Bronchial epithelial cell (primary cell): Measurements from ENCODE around the gene ZDHHC6. TPM values are rescaled to one million over a fixed set of nuclear protein-coding genes. Genes with fewer than 3 reads are reported as not detected.

Experiments
- DNase-seq: peaks from one replicate; pipeline ENCODE4 v3.0.0-alpha.2; 2010; ENCODE audit warnings: low read depth
- FAIRE-seq: peaks from 2 replicates; lab custom pipeline; 2011; peaks lifted over from hg19 to GRCh38; lab: Jason Lieb, UNC
- H3K27me3 ChIP-seq: 2 replicates; pipeline ENCODE4 v1.5.1; 2011; ENCODE audit warnings: low read length; ENCODE audit not compliant: control insufficient read depth, insufficient read depth
- H3K36me3 ChIP-seq: 2 replicates; pipeline ENCODE4 v1.5.1; 2011; ENCODE audit warnings: low read length; ENCODE audit not compliant: control insufficient read depth, insufficient read depth
- H3K4me3 ChIP-seq: 2 replicates; pipeline ENCODE4 v1.5.1; 2011; ENCODE audit warnings: mild to moderate bottlenecking, low read depth, low read length, control low read depth
- total RNA-seq: library from RNA; depleted of rRNA; stranded (reverse); fragments of >200 nt; gene quantifications from 2 replicates; pipeline ENCODE4 v1.2.1, GENCODE V29; 2014
- TF ChIP-seq, protein P1 (sequence below): IDR thresholded peaks from 2 replicates; pipeline ENCODE4 v1.5.1; 2011; ENCODE audit warnings: mild to moderate bottlenecking, moderate library complexity, low read length, control low read depth, inconsistent platforms; ENCODE audit not compliant: insufficient read depth, severe bottlenecking

The ZDHHC6 gene
- total RNA-seq, 1 donor from 2014 or later = 23.4 TPM

GRCh38 chr10:112484399-112484798 lies 37.7 kb upstream of the ZDHHC6 start:
- H3K36me3 ChIP-seq = no peaks in the 10 kb centered on the region
- no peak for FAIRE-seq
- H3K4me3 ChIP-seq = no peak overlapping the region
- no peak for DNase-seq
- TF ChIP-seq, protein P1, sequence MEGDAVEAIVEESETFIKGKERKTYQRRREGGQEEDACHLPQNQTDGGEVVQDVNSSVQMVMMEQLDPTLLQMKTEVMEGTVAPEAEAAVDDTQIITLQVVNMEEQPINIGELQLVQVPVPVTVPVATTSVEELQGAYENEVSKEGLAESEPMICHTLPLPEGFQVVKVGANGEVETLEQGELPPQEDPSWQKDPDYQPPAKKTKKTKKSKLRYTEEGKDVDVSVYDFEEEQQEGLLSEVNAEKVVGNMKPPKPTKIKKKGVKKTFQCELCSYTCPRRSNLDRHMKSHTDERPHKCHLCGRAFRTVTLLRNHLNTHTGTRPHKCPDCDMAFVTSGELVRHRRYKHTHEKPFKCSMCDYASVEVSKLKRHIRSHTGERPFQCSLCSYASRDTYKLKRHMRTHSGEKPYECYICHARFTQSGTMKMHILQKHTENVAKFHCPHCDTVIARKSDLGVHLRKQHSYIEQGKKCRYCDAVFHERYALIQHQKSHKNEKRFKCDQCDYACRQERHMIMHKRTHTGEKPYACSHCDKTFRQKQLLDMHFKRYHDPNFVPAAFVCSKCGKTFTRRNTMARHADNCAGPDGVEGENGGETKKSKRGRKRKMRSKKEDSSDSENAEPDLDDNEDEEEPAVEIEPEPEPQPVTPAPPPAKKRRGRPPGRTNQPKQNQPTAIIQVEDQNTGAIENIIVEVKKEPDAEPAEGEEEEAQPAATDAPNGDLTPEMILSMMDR = no peak
- H3K27me3 ChIP-seq = no peaks in the 10 kb centered on the region

- no peaks in the 10 kb centered on the region for H3K36me3 ChIP-seq
- FAIRE-seq (no peak), DNase-seq (no peak)
- no peak overlapping the region for H3K4me3 ChIP-seq
- no peaks in the 10 kb centered on the region for H3K27me3 ChIP-seq
- TF ChIP-seq, protein P1 = no peak
Measured at GRCh38 chr10:112481602-112482001, 34.9 kb upstream of the ZDHHC6 start.

DNA sequence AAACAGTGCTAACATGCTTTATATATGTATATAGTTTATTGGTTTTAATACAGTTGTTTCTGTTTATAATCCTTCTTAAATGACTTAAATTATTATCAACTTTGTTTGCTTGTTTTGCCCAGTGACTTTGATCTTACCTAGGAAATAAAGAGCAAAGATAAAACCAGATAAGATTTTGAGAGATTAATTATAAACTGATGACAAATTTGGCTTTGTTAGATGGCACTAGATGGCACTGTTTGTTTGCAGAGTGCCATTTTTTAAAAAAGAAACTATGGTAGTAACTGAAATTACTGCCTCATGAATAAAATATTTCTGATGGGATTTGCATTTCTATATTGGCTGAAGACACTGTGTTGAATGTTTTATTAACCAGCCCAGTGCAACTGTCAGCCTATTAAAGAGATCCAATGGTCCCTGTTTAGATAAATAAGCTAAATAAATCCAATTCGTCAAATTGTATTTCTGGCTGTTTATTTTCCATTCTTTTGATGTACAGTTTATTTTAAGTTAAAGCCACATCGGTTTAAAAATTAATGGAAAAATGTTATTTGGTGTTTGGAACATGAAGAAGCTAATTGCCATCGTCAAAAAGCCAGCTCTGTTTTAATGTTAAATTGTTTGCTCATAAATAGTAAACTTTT lies 29.0 kb upstream of the ZDHHC6 start:
- Histone ChIP-seq H3K36me3 (no peaks in the 10 kb centered on the region), H3K4me3 (no peak overlapping the region), H3K27me3 (no peaks in the 10 kb centered on the region)
- TF ChIP-seq, protein P1 = peak; percentile 39
- no peak for FAIRE-seq
- DNase-seq = peak; percentile 9

- DNase-seq (peak; percentile 67), FAIRE-seq (no peak)
- TF ChIP-seq, protein P1 = peak; percentile 55
- Histone ChIP-seq H3K36me3 (no peaks in the 10 kb centered on the region), H3K27me3 (no peaks in the 10 kb centered on the region), H3K4me3 (no peak overlapping the region)
Measured at GRCh38 chr10:112471878-112472487, 25.3 kb upstream of the ZDHHC6 start.

- DNase-seq (no peak), FAIRE-seq (no peak)
- Histone ChIP-seq H3K4me3 (no peak overlapping the region), H3K27me3 (no peaks in the 10 kb centered on the region), H3K36me3 (peaks cover 2% of the 10 kb centered on the region)
- TF ChIP-seq, protein P1 = no peak
Measured at GRCh38 chr10:112467541-112468075, 20.9 kb upstream of the ZDHHC6 start.
